SW480 (cell line): ENCODE measurements around the gene KDM8.
"Not testable (repeated sequence)": the region's sequence is repeated elsewhere in the genome, so short reads cannot be mapped to it uniquely, and the experiment has no call there.

ENCODE experiments used
- DNase-seq: peaks from one replicate; pipeline ENCODE4 v3.0.0-alpha.2; 2016; ENCODE audit warnings: low spot score

Gene KDM8

DNA sequence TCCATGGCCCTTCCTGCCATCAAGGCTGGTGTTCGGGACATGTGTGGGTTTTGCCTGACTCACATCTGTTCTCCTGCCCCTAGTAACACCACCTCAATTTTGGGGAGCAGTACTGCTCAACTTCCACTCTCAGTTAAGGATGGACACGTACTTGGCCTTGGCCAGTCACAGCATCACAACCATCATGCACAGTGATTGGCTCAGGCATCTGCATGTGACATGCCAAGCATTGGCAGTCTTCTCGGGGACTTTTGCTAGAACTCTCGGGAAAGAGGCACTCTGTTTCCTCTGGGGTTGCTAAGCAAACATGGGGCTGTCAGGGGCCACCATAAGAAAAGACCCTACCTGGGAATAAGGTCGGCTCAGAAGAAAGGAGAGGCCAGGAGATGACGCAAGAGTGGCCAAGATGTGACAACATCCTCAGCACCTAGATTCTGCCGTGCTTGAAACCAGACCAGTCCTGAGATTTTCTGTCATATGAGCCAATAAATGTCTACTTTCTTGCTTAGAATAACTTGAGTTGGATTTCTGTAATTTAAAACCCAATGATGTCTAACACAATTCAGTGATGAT, 11.9 kb upstream of the KDM8 start:
- DNase-seq, result no peak

DNA sequence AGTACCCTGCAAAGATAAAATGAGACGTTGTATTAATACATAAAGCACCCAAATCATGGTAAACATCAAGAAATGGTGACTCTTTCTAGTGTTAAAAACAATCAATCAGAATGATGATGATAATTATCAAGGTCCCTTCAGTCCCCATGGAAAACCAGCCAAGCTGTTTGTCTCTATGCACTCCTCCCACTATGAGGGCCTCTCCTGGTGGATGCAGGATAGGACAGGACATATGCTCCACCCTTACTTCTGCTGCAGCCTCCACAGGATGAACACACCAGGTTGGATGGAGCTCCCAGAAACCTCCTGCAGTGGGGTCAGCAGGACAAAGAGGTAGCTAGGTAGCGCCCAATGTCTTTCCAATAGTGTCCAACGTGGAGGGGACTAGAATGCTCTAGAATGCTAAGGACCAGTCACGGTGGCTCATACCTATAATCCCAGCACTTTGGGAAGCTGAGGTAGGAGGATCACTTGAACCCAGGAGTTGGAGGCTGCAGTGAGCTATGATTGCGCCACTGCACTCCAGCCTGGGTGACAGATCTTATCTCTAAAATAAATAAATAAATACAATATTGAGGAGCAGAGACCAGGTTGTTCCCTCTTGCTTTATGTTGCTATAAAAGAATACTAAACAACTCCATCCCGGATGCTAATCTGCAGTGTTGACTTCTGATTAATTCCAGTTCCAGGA, 9.9 kb upstream of the KDM8 start:
- no peak for DNase-seq

DNA sequence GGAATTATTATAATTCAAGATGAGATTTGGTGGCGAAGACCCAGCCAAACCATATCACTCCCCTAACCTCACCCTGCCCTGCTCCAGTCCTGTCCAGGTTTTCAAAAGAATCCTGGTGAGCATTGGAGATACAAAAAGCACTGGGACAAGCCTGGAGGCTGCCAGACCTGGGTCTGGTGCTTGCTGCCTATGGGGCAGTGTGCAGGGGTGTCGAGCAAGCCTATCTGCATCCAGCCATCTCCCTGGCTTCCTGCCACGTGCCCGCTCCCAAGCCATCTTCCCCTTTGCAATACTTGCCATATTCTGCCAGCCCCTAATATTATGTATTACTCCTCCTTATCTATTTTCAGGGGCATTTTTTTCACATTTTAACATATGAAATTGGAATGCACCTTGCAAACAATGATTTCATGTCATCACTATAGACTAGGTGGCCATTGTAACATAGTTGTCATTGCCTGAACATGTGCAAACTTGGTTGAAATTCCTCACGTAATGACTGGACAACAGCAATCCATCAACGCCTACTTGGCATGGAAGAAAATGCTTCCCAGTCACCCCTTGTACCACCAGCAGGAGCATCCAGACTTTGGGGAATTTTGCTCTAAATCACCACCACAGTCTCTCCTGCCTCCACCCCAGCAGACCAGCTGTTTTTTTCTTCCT, 8.1 kb upstream of the KDM8 start:
- DNase-seq, result no peak

DNA sequence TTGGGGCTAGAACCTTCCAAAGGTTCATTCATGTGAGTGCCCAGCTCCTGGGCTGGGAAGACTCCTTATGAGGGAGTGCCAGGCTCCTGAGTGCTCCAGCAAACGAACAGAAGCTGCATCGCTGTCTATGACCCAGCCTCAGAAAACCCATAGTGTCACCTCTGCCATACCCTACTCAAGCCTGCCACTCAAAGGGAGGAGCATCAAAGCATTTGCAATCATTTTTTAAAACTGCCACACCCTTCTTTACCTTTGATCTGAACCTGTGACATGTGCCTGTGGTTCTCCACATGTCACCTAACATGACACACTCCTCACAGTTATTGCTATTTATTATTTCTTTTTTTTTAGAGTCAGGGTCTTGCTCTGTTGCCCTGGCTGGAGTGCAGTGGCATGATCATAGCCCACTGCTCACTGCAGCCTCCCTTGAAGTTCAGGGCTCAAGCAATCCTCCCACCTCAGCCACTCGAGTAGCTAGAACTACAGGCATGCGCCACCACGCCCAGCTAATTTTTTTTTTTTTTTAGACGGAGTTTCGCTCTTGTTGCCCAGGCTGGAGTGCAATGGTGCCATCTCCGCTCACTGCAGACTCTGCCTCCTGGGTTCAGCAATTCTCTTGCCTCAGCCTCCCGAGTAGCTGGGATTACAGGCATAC, 7.3 kb upstream of the KDM8 start:
- DNase-seq, result peak; percentile 93

DNA sequence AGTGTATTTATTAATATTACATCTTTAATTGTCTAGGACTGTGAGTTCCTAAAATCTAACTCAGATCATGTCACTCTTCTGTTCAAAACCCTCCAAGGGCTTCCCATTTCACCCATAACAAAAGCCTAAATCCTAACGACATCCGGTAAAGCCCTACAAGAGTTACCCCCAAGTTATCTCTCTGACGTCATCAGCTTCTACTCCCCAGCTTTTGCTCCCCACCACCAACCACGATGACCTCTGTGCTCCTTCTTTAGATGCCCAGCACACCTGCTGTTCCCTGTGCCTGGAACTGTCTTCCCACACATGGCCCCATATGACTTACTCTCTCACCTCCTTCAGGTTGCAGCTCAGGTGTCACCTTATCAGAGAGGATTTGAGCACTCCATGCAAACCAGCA, 6.3 kb upstream of the KDM8 start:
- no peak for DNase-seq

DNA sequence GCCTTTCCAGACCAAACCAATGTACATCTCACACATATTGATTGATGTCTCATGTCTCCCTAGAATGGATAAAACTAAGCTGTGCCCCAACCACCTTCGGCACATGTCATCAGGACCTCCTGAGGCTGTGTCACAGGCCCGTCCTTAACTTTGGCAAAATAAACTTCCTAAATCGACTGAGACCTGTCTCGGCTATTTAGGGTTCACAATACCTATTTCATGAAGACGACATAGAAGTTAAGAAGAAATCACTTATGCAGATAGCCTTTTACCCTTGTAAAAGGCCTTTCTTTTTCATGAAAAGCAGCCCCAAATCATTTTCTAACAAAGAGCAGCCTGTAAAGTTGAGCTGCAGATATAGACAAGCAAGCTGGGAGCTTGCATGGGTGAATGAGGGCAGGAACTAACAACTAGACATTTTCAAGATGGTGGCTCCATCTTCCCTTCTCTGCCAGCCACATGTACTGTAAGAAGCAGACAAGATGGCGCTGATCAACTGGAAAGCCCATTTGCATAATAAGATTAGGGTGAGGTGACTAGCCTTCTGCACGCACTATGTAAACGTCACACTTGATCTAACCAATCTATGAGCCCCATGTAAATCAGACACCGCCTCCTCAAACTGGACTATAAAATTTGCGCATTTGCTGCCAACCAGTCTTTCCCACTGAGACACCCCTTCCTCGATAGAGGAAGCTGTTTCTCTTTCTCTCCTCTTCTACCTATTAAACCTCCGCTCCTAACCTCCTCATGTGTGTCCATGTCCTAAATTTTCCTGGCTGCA, 4.7 kb upstream of the KDM8 start:
- DNase-seq, result no peak

DNA sequence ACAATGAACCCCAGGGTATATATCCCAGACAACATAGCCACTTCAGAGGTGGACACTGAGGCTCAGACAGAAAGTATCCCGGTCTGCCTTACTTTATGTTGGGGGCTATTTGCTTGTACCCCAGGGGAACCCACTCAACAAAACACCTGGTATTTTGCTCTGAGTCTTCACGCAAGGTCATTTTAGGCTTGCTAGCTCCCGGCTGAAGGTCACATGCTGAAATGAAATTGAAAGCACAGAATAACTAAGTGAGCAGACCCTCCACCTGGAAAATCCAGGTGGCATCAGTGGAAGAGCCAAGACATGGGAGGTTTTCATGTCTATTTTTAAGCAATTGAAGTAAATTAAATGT, 4.1 kb upstream of the KDM8 start:
- no peak for DNase-seq

DNA sequence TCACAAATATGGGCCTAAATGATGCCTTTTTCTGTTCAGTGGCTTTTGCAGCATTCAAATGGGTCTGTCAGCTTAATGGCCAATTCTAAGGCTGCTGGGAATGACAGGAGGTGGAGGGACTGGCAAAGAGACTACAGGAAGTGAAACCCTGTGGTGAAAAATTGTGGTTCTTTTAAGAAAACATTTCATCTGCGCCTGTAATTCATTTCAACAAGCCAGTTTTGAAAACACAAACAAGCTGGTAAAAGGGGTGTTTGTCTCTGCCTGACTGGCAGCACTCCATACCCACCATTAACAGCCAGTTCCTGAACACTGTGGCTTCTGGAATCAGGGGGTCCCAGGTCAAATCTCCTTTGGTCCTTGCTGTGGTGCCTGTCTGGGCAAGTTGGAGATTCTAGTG, 3.6 kb upstream of the KDM8 start:
- DNase-seq, result no peak

DNA sequence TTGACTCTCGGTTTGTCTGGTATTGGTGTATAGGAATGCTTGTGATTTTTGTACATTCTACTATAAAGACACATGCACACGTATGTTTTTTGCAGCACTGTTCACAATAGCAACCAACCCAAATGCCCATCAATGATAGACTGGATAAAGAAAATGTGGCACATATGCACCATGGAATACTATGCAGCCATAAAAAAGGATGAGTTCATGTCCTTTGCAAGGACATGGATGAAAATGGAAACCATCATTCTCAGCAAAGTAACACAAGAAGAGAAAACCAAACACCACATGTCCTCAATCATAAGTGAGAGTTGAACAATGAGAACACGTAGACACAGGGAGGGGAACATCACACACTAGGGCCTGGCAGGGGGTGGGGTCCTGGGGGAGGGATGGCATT, 2.4 kb upstream of the KDM8 start:
- not testable (repeated sequence) for DNase-seq

DNA sequence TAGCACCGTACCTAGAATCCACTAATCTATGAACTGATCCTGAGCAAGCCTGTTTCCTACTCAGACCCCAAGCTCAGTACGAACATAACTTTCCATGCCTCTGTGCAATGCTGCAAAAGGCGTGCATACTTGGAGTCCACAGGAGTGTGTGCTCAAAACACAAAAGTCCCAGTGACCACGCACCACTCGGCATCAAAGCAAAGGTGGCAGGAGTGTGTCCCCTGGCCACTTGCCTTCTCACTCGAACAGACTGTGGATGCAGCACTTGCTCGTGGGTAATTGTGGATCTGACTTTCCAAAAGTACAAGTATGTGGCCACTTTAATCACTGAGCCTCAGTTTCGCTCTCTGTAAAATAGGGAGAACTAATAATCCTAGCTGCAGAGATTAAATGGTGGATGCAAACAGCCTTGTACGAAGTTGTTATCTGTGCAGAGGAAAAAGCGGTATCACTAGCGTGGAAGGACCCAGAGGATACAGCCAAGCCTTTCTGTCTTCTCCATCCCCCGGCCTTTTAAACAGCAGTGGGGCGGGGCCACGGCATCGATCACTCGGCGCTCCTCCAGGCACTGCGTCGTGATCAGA, 311 bp upstream of the KDM8 start:
- DNase-seq, result peak; percentile 81

DNA sequence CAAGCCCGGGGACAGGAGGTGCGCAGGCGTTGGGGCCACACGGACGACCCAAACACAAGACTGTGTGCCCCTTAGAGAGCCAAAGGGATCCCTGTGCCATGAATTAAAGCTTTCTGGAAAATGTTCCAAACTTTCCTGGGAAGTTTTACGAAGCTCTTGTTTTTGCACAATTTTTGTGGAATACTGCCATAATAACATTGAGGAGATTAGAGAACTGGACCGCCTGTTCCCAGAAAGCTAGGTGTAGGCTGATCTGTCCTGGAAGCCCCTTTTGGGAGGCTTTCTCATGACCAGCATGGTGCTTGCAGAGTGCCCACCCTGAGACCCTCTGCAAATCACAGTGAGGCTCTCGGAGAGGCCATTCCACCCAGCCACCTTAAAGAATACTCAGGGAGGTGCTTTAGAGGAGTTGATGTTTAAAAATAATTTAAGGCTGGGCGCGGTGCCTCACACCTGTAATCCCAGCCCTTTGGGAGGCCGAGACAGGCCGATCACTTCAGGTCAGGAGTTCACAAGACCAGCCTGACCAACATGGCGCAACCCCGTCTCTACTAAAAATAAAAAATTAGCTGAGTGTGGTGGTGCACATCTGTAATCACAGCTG, 1.1 kb downstream of the KDM8 start:
- DNase-seq, result no peak

DNA sequence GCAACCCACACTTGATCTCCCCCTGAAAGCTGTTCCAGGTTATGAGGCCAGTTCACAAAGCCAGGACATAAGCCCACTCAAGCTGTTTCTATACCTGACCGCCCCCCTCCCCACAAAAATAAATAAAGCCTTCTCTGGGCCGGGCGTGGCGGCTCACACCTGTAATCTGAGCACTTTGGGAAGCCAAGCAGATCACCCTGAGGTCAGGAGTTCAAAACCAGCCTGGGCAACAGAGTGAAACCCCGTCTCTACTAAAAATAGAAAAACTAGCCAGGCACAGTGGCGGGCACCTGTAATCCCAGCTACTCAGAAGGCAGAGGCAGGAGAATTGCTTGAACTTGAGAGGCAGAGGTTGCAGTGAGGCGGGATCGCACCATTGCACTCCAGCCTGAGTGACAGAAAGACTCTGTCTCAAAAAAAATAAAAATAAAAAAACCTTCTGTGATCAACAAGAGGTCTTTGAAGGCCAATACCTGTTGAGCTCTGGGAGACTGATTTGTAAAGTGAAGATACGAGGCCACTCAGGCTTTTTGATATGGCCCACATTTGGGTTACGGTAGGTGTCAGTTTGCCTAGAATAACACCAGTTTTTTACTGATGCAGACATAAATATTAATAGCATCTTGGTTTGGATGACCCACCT, 2.2 kb downstream of the KDM8 start:
- no peak for DNase-seq

DNA sequence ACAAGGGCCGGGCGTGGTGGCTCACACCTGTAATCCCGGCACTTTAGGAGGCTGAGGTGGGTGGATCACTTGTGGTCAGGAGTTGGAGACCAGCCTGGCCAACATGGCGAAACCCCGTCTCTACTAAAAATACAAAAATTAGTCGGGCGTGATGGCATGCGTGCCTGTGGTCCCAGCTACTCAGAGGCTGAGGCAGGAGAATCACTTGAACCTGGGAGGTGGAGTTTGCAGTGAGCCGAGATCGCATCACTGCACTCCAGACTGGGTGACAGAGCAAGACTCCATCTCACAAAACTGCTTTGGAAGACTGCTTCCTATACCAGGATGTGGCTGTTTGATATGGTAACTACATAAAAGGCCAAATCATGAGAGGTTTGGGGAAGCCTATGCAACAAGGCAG, 3.8 kb downstream of the KDM8 start:
- not testable (repeated sequence) for DNase-seq

DNA sequence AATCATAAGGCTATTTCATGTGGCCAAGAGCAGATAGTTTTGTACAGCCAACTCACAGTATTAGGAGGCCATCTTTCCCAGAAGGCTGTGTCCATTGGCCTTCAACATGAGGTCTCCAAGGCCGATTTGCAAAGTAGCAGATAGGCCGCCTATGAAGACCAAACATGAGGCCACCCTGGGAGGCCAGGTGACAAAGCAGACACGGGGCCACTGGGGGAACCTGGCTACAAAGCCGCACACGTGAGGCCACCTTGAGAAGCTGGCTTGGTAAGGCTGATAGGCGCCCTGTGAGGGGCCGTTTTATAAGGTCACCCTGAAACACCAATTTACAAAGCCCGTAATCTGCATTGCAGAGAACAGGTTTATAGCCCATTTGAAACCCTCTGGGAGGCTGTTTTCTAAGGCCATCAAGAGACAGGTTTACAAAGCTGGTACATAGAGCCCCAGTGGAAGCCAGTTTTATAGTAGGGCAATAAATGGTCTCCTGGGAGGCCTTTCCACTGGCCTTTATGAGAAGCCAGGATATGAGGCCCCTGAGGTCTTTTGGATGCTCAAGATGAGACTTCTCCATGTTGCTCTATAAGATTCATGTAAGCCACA, 4.9 kb downstream of the KDM8 start:
- DNase-seq, result no peak

DNA sequence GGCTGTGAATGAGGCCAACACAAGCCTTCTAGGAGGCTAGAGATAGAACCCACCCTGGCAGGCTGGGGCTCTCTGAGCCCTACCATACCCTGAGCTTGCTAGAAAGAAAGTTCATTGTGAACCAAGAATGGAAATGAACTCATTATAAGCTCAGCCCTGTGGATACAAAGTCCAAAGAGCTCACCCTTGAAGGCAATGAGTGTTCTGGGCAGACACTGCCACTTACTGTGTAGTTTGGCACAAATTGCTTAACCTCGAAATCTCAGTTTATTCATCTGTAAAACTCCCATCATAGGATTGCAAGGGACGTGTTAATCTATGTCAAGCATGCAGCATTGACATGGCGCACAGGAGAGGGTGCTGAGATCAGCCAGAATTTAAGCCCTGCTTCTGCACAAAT, 5.5 kb downstream of the KDM8 start:
- DNase-seq, result no peak

DNA sequence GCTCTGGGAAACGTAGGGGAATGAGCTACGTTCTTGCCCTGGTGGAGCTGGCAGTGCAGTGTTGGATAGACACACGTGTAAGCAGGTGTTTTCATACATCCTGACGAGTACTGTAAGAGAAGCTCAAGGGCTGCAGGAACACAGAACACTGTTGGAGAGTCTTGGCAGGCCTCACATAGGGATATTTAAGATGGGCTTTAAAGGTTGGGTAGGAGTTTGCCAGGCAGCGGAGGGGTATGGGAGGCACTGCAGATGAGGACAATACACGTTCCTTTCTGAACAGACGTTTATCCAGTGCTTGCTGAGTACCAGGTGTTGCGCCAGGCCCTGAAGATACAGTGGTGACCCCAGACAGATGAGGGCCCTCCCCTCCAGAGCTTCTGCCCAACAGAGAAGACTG, 6.3 kb downstream of the KDM8 start:
- no peak for DNase-seq

DNA sequence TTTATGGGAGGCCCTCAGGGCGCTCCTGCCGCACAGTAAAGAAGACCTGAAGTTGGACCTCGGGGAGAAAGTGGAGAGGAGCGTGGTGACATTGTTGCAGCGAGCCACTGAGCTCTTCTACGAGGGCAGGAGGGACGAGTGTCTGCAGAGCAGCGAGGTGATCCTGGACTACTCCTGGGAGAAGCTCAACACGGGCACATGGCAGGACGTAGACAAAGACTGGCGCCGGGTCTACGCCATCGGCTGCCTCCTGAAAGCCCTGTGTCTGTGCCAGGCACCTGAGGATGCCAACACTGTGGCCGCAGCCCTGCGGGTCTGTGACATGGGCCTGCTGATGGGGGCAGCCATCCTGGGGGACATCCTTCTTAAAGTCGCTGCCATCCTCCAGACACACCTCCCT, 6.8 kb downstream of the KDM8 start:
- DNase-seq, result no peak

DNA sequence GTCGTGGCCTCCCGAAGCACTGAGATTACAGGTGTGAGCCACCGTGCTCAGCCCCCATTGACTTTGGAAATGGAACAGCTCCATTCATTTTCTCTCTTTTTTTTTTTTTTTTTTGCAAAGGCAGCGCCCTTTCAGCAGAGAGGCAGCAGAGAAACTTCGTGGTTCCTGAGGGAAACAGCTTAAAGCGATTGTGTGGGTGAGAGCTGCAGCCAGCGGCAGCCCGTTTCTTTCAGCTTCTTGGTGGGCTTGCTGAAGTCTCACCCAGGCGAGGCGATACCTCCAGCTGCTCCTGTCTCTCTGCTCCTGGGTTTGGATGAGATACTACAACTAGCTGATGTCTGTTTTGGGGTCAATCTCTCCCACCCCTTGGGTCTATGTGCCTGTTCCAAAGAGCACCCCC, 7.7 kb downstream of the KDM8 start:
- no peak for DNase-seq

DNA sequence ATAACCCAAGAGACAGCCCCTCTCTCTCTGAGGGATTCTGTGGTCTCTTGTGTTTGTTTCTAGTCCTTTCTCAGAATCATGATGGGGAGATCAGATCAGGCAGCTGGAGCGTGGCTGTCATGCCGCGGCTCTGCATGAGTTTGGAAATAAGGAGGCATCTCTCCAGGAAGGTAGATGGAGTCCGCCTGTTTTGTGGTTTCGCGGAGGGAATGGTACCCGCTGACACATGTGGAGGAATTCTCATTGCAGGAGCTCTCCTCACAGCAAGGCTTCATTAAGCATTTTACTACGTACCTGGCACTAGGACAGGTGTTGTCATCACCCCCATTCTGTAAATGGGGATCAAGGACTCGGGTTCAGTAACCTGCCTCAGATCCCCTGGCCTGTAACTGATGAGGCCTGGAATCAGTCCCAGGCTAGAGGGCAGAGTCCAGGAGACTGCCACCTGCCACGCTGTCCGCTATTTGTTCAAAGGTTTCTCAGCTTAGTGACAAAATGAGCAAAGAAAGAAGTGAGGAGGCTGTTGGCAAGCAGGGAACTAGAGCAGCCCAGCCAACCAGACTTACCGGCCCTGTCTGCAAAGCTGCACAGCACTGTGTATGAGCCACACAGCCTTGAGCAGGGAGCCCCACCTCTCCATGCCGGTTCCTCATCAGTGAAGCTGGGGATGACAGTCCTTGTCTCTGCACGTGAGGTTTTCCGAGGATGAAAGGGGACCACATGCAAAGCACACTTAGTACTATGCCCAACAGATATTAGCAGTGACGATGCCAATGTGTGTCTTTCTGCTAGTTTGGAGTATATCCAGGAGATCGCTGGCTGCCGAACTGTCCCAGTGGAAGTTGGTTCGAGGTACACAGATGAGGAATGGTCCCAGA, 11.0 kb downstream of the KDM8 start:
- DNase-seq, result no peak

DNA sequence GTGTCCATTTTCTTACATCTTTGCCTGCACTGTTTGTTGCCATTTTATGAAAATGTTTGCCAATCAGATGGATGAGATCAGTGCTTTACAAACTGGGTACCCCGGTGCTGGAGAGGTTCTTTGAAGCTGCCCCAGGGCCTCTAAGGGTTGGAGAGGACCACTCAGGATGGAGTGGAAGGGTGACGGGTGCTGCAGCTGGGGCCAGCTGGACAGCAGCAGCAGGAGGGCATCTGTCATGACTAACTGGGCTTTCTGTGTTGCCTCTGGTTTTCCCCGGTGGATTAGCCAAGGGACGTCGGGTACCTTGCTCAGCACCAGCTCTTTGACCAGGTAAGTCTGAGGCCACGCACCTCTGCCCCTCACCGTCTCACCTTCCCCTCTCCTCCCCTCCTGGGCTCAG, 12.3 kb downstream of the KDM8 start:
- DNase-seq, result no peak
